ENCODE measurements around the gene ZBTB32. TPM values are rescaled to one million over a fixed set of nuclear protein-coding genes. Genes with fewer than 3 reads are reported as not detected.

The ZBTB32 gene
- total RNA-seq, 1 experiment from 2014 or later: not detected

DNA sequence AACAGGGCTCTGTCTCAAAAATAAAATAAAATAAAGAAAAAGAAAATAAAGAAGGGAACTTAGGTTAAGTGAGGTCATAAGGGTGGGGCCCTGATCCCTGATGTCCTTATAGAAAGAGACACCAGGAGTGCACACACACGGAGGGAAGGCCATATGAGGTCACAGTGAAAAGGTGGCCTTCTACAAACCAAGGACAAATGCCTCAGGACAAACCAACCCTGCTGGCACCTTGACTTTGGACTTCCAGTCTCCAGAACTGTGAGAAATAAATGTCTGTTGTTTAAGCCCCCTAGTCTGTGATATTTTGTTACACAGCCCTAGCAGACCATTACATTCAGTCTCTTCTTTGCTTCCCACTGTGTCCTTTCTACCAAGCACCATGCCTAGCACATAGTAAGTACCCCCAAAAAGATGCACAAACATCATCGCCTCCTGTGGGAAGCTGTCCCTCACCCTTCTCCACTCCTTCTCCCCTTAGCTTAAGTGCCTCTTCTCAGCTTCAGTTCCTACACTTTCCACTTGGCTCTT is 8.4 kb upstream of the ZBTB32 start:
- Histone ChIP-seq H3K79me2 (ENCODE audit: insufficient read depth, low read length) (no peaks in the 10 kb centered on the region), H3K9me3 (ENCODE audit: control insufficient read depth in 1 of 2, insufficient read depth in 1 of 2, low read depth in 1 of 2, low read length in 2 of 2) (no peaks in the 10 kb centered on the region), H4K20me1 (ENCODE audit: insufficient read depth) (no peaks in the 10 kb centered on the region), H3K9ac (ENCODE audit: low read length) (no peak overlapping the region), H3K4me3 (replicated peaks in 1 of 2; ENCODE audit: low read depth in 1 of 2, low read length in 2 of 2) (no peak overlapping the region), H3K4me1 (ENCODE audit: control insufficient read depth in 1 of 2, insufficient read depth in 2 of 2, low read length in 2 of 2) (peaks cover 5 to 9% of the 10 kb centered on the region in 2 experiments; a peak in 2 of 4 replicates), H3K36me3 (ENCODE audit: control insufficient read depth in 1 of 2, insufficient read depth in 2 of 2, low read length in 2 of 2) (no peaks in the 10 kb centered on the region), H3K9me2 (ENCODE audit: insufficient read depth) (no peaks in the 10 kb centered on the region), H3K4me2 (ENCODE audit: low read length) (no peak overlapping the region), H3K27me3 (ENCODE audit: insufficient read depth, low read length) (no peaks in the 10 kb centered on the region), H3K27ac (ENCODE audit: low read depth, low read length) (no peak overlapping the region), H2AFZ (ENCODE audit: low read depth, low read length, poor library complexity, severe bottlenecking) (no peak overlapping the region)
- CTCF ChIA-PET: interaction anchor here (1.1 to 1.6 kb wide), 2 partner anchors 15 to 124 kb away, joined by 3 to 4 read pairs; no protein-coding TSS in a partner anchor
- ATAC-seq (no peak), DNase-seq (ENCODE audit: low read depth, low spot score) (no peak)
- POLR2A ChIA-PET: no interaction called here
- RAD21 ChIA-PET (ENCODE audit: low non-redundant PET in 1 of 2, low total read pairs in 2 of 2, uncharacterized antibody in 2 of 2, unreplicated experiment in 2 of 2): no interaction called here
- intact Hi-C loops (cut with micrococcal nuclease): no loop called here
- TF ChIP-seq, protein P1, sequence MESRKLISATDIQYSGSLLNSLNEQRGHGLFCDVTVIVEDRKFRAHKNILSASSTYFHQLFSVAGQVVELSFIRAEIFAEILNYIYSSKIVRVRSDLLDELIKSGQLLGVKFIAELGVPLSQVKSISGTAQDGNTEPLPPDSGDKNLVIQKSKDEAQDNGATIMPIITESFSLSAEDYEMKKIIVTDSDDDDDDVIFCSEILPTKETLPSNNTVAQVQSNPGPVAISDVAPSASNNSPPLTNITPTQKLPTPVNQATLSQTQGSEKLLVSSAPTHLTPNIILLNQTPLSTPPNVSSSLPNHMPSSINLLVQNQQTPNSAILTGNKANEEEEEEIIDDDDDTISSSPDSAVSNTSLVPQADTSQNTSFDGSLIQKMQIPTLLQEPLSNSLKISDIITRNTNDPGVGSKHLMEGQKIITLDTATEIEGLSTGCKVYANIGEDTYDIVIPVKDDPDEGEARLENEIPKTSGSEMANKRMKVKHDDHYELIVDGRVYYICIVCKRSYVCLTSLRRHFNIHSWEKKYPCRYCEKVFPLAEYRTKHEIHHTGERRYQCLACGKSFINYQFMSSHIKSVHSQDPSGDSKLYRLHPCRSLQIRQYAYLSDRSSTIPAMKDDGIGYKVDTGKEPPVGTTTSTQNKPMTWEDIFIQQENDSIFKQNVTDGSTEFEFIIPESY (IDR thresholded peaks at IDR 0.05; ENCODE audit: extremely low read depth, insufficient replicate concordance, low read length): no peak
- TF ChIP-seq POLR2AphosphoS5 (IDR thresholded peaks at IDR 0.05; ENCODE audit: low read depth, low read length): no peak
- TF ChIP-seq YY1 (IDR thresholded peaks at IDR 0.05; ENCODE audit: extremely low read depth, insufficient replicate concordance, low read depth, low read length): no peak
- TF ChIP-seq SRF (IDR thresholded peaks at IDR 0.05; ENCODE audit: low read depth): no peak
- TF ChIP-seq, protein P2, sequence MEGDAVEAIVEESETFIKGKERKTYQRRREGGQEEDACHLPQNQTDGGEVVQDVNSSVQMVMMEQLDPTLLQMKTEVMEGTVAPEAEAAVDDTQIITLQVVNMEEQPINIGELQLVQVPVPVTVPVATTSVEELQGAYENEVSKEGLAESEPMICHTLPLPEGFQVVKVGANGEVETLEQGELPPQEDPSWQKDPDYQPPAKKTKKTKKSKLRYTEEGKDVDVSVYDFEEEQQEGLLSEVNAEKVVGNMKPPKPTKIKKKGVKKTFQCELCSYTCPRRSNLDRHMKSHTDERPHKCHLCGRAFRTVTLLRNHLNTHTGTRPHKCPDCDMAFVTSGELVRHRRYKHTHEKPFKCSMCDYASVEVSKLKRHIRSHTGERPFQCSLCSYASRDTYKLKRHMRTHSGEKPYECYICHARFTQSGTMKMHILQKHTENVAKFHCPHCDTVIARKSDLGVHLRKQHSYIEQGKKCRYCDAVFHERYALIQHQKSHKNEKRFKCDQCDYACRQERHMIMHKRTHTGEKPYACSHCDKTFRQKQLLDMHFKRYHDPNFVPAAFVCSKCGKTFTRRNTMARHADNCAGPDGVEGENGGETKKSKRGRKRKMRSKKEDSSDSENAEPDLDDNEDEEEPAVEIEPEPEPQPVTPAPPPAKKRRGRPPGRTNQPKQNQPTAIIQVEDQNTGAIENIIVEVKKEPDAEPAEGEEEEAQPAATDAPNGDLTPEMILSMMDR (IDR thresholded peaks at IDR 0.05 in 2 of 3, conservative IDR thresholded peaks at IDR 0.05 in 1 of 3; ENCODE audit: borderline replicate concordance in 1 of 3, insufficient read depth in 1 of 3, low read depth in 2 of 3, low read length in 2 of 3): no peak
- TF ChIP-seq, protein P3, sequence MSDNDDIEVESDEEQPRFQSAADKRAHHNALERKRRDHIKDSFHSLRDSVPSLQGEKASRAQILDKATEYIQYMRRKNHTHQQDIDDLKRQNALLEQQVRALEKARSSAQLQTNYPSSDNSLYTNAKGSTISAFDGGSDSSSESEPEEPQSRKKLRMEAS (IDR thresholded peaks at IDR 0.05): no peak
- no peak for TF ChIP-seq EZH2phosphoT487 (IDR thresholded peaks at IDR 0.05; ENCODE audit: borderline replicate concordance)
- no TSS peak for BruUV-seq (replicated peaks)

All from HCT116 (cell line).